ENCODE data around the gene NFS1.
A peak's percentile ranks its signal among the peaks of the same experiment; 100 is the strongest.

NFS1 gene

GRCh38 chr20:35641743-35642142, 57.4 kb downstream of the NFS1 start:
- no peaks in the 10 kb centered on the region for H3K9me3 Mint-ChIP-seq
- H3K4me1 Mint-ChIP-seq = peaks cover 28% of the 10 kb centered on the region
- DNase-seq = no peak
- H3K36me3 Mint-ChIP-seq (ENCODE audit: low read depth) = peaks cover 12% of the 10 kb centered on the region
- H3K27ac Mint-ChIP-seq = no peak overlapping the region
- no peak overlapping the region for H3K4me3 Mint-ChIP-seq
- H3K27me3 Mint-ChIP-seq (ENCODE audit: low read depth, poor library complexity) = no peaks in the 10 kb centered on the region
- no peak for TF ChIP-seq CTCF (IDR thresholded peaks at IDR 0.05)

- no peak overlapping the region for H3K4me3 Mint-ChIP-seq
- no peak for DNase-seq
- H3K9me3 Mint-ChIP-seq = no peaks in the 10 kb centered on the region
- TF ChIP-seq CTCF (IDR thresholded peaks at IDR 0.05) = no peak
- H3K4me1 Mint-ChIP-seq = peaks cover 33% of the 10 kb centered on the region
- H3K27me3 Mint-ChIP-seq (ENCODE audit: low read depth, poor library complexity) = no peaks in the 10 kb centered on the region
- peak overlapping the region; percentile 4 for H3K27ac Mint-ChIP-seq
- H3K36me3 Mint-ChIP-seq (ENCODE audit: low read depth) = peaks cover 17% of the 10 kb centered on the region
These were observed 58.4 kb downstream of the NFS1 start for GRCh38 chr20:35640724-35641123.

- no peak overlapping the region for H3K4me3 Mint-ChIP-seq
- H3K27me3 Mint-ChIP-seq (ENCODE audit: low read depth, poor library complexity) = no peaks in the 10 kb centered on the region
- no peak for TF ChIP-seq CTCF (IDR thresholded peaks at IDR 0.05)
- H3K4me1 Mint-ChIP-seq = peaks cover 37% of the 10 kb centered on the region
- H3K9me3 Mint-ChIP-seq = no peaks in the 10 kb centered on the region
- no peak overlapping the region for H3K27ac Mint-ChIP-seq
- DNase-seq = no peak
- H3K36me3 Mint-ChIP-seq (ENCODE audit: low read depth) = peaks cover 27% of the 10 kb centered on the region
These were observed 60.4 kb downstream of the NFS1 start for GRCh38 chr20:35638751-35639150.

- Mint-ChIP-seq H3K9me3 (no peaks in the 10 kb centered on the region), H3K27me3 (ENCODE audit: low read depth, poor library complexity) (no peaks in the 10 kb centered on the region), H3K36me3 (ENCODE audit: low read depth) (peaks cover 32% of the 10 kb centered on the region), H3K27ac (peak overlapping the region; percentile 79), H3K4me3 (no peak overlapping the region), H3K4me1 (peaks cover 37% of the 10 kb centered on the region)
- no peak for DNase-seq
- TF ChIP-seq CTCF (IDR thresholded peaks at IDR 0.05) = no peak
These were observed 61.9 kb downstream of the NFS1 start for GRCh38 chr20:35637276-35637675.

GRCh38 chr20:35636095-35636494, 63.1 kb downstream of the NFS1 start:
- H3K27me3 Mint-ChIP-seq (ENCODE audit: low read depth, poor library complexity) = no peaks in the 10 kb centered on the region
- H3K4me3 Mint-ChIP-seq = no peak overlapping the region
- no peaks in the 10 kb centered on the region for H3K9me3 Mint-ChIP-seq
- peaks cover 36% of the 10 kb centered on the region for H3K4me1 Mint-ChIP-seq
- peaks cover 39% of the 10 kb centered on the region for H3K36me3 Mint-ChIP-seq (ENCODE audit: low read depth)
- DNase-seq = no peak
- H3K27ac Mint-ChIP-seq = peak overlapping the region; percentile 51
- TF ChIP-seq CTCF (IDR thresholded peaks at IDR 0.05) = no peak

- Mint-ChIP-seq H3K27ac (peak overlapping the region; percentile 51), H3K4me3 (no peak overlapping the region), H3K4me1 (peaks cover 32% of the 10 kb centered on the region), H3K9me3 (no peaks in the 10 kb centered on the region), H3K36me3 (ENCODE audit: low read depth) (peaks cover 39% of the 10 kb centered on the region), H3K27me3 (ENCODE audit: low read depth, poor library complexity) (no peaks in the 10 kb centered on the region)
- no peak for DNase-seq
- no peak for TF ChIP-seq CTCF (IDR thresholded peaks at IDR 0.05)
These were observed 63.5 kb downstream of the NFS1 start for GRCh38 chr20:35635652-35636051.
